Brain pericyte (primary cell): Measurements from ENCODE around the gene TNNT1.
A peak's percentile ranks its signal among the peaks of the same experiment; 100 is the strongest.
"Not testable (repeated sequence)": the region's sequence is repeated elsewhere in the genome, so short reads cannot be mapped to it uniquely, and the experiment has no call there.

Experiments used
- DNase-seq: peaks from one replicate; pipeline ENCODE4 v3.0.0-alpha.2; 2012; ENCODE audit warnings: low read depth, low spot score

The TNNT1 gene

DNA sequence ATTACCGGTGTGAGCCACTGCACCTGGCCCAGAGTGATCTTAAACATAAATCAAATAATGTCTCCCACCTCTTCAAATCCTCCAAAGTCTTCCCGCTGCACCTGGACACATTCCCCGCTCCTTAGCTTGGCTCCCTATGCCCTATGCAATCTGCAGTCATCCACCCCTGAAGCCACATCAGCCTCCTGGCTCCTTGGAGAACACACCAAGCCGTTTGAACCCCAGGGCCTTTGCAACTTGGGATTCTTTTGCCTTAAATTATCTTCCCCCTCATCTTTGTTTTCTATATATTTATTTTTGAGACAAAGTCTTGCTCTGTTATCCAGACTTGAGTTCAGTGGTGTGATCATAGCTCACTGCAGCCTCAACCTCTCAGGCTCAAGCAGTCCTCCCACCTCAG, 20.1 kb upstream of the TNNT1 start:
- DNase-seq, result no peak

DNA sequence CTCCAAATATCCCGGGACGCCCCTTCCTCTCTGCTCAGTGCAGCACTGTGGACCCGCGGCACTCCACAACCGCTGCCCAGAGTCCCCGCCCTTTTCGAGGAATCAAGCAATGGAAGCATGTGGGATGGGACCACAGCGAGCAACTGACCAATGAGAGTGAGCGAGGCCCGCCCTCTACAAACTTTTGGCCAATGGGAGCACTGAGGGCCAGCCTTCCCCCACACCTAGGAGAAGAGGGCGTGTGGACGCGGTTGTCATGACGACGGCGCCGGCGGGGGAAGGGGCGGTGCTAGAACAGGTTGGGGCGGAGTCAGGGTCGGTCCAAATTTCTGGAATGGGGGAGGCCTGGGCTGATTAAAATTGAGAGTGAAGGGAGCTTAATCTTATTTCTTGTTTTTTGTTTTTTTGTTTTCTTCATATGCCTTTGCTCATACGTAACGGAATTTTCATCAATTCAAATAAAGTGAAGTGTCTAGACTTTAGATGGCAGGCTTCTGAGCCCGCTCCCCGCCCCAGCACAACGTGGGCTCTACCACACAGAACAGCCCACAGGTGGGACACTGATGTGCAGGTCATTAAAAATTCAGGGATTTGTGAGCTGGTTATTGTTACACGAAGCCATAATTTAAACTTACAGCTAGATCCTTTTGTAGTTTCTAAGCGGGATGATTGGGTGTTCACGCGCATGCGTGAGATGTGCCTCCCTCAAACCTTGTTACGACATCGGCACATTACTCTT, 17.7 kb upstream of the TNNT1 start, which contains the start of gene DNAAF3:
Gene DNAAF3 (minus strand): TSS at position 84 of the 739 bp plus-strand sequence. CDS start 200 bp downstream, outside the sequence.
- peak; percentile 84 for DNase-seq

DNA sequence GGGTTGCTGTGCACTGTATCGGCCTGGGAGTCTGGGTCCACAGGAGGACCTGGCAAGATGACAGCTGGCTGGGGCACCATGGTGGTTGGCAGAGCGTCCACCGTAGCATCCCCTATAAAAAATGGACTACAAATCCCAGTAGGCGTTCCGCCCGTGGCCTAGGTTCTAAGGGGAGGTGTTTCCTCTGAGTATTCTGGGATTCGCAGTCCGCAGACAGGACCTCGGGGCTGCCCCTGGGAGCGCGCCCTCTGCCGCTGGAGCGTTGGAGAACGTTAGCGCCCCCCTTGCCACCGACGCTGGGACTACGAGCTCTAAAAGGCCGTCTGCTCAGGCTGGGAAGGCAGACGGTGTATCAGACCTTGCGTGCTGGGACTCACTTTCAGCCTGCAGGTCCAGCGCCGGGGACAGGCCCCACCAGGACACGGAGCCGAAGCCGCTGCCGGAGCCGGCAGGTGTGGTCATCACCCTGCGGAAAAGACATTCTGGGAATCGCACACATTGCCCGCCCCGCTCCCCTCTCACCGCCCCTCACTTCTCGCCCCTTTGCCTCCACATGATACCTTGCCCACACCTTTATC, 17.0 kb upstream of the TNNT1 start:
- no peak for DNase-seq

DNA sequence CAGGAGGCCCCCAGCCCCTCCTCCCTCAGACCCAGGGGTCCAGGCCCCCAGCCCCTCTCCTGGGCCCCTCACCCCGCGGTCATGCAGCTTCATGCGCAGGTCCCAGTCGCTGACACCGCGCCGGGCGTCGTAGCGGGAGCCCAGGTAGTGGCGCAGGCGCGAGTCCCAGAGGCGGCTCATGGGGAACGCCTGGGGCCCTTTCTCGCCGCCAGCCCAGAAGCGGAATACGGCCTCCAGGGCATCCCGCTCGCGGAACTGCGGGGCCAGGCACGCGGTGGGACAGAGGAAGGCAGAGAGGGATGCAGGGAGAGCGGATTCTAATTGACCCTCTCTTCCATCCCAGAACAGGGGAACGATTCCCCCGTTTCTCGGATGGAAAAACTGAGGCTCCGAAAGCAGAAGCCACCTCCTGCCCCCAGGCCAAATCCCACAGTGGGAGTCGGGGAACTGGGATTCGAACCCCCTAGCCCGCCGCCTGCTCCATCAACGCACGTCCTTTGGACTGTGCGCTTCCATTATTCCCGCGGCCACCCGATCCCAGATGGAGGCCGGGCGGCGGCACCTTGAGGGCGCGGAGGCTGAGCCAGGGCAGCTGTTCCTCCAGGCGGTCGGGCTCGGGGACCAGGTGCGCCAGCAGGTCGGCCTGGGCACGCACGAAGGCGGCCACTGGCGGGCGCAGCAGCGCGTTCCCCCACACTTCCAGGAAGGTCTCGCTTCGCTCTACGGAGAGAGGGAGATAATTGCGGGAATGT, 12.7 kb upstream of the TNNT1 start:
- DNase-seq, result no peak

DNA sequence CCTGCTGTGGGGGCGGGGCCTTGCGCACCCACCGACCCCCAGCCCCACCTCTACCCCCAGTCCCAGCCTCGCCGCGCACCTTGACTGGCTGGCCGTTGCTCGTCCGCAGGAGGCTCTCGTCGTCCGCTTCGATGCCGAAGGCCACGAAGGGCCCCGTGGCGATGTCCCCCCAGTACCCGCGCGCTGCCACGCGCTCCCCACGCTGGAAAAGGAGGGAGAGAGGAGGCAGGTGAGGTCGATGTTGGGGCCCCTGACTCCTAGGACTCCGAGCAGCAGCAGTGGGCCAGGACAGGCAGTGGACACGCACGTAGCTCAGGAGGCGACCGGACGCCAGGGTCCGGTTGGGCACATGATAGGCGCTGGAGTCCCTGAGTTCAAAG, 12.0 kb upstream of the TNNT1 start:
- no peak for DNase-seq

DNA sequence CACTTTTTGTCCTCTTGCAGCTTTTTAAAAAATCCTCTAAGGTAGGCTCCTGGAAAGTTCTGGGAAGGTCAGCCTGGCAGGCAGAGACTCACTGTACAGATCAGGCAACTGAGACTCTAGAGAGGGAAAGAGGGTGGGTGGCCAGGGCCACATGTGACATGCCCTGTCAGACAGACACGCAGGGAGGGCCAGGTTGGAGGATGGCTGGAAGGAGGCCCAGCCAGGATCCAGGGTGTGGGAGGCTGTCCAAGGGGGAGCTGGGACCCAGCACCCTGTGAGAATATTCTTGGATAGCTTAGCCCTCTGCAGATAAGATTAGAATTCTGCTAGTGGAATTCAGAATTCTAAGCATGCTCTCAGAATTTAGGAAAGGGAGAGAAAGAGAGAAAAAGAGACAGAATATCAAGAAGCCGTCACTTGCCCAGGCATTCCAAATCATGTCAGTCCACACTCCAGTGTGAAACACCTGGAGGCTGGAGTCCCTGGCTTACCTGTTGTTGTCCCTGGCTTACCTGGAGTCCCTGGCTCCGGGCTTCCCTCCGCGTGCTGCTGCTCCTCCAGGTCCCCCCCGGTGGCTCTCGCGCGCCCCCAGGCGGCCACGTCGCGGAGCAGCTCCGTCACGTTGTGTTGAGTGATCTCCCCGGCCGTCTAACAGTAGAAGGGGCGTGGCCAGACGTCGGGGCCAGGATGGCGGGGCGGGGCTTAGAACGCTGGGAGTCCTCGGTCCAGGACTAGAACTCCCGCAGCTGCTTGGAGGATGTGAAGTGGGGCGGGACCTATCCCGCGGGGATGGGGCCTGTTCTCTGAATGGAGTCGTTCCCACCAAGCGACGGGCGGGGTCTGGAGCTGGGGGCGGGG, 11.4 kb upstream of the TNNT1 start:
- no peak for DNase-seq

DNA sequence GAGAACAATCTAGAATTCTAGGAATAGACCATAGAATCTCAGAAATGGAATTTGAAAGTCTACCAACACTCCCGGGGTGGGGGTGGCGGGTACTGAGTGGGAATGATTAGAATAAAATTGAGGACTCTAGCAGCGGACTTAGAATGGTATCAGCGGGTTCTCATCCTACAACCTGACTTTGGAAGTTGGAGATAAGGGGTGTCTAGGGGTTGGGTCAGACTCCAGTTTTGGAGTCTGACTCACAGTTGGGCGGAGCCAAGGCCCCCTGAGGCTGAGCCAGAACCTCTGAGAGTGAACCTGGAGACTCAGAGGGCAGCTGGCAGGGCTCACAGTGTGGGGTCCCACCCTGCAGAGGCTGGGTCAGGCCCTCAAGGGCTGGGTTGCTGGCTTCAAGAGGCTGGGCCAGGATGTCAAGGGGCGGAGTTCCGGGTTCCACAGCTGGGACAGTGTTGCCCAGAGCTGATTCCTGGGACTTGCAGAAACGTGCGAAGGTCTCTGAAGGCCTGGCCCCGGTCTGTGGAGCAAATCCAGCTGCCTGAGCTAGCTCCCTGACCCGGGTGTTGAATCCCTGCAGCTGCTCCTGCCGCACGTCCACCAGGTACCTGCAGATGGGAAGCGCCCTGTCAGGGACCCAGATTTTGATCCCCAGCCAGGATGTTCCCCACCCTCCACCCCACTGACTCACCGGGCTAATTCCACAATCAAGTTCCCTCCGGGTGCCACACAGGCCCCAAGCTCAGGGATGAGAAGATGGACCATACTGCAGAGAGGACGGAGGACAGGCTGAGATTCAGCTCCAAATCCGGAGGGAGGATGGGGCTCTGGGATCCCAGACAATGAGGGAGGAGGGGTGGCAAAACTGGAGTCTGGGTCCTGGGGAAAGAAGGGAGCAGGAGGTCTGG, 10.1 kb upstream of the TNNT1 start:
- DNase-seq, result no peak

DNA sequence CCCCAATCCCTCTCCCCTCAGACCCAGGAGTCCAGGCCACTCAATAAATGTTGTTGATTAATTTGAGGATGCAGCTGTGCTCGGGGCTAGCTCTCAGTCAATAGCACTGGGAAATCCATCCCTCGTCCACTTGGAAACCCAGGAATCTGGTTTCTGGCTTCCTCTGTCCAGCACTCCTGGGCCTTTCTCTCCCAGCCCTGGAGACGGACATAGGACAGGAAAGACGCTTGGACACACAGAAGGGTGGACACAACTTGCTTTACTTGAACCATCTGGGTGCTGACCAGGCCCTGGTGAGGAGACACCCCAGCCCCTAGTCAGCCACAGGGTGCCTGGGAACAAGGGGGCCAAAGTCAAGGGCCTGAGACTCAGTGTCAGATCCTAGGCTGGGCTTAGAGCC, 9.4 kb upstream of the TNNT1 start:
- no peak for DNase-seq

DNA sequence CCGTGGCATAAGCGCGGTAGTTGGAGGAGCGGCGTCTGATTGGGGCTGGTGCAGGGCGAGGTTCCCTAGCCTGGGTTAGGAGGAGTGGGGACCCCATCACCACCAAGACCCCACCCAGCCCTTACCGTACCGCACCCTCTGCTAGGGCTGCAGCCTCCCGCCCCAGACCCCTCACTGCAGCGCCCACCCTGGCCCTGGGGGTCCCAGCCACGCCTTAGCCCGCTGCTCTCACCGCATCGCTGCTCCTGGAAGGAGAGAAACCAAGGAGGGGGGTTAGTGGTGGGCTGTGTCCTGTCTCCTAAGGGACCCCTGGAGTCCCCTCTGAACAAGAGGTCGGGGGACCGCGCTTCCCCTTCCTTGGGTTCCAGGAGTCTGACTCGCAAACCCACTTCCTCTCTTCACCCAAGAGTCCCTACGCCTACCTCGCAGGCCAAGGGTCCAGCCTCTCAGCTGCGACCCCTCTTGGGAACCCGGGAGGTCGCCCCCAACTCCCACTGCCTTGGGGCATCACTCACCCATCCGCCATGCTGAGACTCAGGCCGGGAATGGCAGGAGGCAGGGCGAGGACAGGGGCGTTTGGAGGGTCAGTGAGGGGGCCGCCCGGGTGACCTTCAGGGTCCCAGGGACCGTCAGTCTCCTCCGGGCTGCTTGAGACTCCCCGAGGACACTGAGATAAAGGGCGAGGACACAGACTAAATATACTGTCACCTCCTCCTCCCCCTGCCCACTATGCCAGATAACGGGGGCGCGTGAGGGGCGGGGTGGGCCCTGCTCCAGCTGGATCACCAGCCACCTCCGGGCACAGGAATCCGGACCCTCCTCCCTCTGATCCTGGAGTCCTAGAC, 8.3 kb upstream of the TNNT1 start, which contains the start of gene TNNI3:
Gene TNNI3 (minus strand): TSS at position 669 of the 845 bp plus-strand sequence. CDS start 143 bp downstream, at position 526.
- no peak for DNase-seq

DNA sequence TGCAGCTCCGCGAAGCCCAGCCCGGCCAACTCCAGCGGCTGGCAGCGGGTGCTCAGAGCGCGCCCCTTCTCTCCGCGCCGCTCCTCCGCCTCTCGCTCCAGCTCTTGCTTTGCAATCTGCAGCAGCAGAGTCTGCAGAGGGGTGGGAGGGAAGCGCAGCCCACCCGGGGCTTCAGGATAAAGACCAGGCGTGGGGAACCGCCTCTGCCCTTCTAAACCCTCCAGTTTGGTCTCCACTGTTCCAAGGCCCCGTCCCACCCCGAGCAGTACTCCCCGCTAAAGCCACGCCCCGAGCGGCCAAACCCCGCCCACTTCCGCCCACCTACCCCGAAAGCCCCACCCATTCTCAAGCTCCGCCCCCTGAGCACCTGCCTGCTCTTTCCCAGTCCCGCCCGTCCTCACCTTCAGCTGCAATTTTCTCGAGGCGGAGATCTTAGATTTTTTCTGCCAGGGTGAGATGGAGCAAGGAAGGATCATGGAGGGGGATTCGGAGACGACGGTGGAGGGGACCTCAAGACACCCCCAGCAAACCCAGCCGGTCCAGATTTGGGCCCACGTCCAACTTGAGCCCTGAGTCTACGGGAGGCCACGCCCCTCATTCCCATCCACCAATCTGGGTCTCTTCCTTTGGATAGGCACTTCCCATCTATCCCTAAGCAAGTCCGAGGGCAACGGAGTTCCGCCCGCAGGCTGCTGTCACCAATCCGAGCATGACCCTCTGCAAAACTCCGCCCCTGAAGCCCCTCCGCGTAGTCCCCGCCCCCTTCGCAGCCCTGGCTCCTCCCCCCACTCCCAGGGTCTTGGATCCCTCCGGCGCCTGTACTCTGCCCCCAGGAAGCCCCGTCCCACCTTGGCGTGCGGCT, 7.4 kb upstream of the TNNT1 start:
- no peak for DNase-seq

DNA sequence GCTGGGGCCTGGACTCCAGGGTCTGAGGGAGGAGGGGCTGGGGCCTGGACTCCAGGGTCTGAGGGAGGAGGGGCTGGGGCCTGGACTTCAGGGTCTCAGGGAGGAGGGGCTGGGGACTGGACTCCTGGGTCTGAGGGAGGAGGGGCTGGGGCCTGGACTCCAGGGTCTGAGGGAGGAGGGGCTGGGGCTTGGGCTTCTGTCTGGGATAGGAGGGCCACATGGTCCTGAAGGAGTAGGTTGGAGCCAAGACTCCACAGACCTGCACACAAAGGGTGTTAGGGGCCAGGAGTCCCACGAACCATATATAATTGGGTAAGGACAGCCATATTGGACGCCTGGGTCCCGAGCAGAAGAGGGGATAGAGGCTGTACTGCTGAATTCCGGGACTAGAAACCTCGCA, 6.8 kb upstream of the TNNT1 start:
- DNase-seq, result not testable (repeated sequence)

DNA sequence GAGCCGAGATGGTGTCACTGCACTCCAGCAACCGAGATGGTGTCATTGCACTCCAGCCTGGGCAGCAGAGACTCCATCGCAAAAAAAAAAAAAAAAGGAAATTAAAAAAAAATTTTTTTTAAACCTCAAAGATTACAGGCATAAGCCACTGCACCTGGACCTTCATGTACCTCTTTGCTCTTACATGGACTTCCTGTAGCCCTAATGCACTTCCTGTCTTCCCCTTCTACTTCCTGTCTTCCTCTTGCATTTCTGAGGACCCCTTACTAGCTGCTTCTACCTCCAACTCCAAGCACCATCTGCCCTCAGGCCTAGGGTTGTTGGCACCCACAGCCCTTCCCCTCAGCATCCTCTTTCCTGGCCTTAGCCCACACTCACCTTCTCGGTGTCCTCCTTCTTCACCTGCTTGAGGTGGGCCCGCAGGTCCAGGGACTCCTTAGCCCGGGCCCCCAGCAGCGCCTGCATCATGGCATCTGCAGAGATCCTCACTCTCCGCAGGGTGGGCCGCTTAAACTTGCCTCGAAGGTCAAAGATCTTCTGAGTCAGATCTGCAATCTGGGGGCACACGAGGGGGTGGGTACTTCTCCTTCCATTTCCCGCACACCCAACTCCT, 4.8 kb upstream of the TNNT1 start:
- DNase-seq, result no peak

DNA sequence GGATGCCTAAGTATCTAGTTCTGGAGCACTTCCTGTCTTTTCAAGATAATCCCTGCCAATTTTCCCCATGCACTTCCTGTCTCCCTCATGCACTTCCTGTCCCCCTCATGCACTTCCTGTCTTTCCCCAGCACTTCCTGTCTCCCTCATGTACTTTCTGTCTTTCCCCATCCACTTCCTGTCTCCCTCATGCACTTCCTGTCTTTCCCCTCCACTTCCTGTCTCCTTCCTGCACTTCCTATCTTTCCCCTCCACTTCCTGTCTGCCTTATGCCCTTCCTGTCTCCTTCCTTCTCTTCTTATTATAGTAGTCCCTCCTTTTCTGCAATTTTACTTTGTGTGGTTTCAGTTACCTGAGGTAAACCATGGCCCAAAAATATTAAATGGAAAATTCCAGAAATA, 3.0 kb upstream of the TNNT1 start:
- DNase-seq, result no peak

DNA sequence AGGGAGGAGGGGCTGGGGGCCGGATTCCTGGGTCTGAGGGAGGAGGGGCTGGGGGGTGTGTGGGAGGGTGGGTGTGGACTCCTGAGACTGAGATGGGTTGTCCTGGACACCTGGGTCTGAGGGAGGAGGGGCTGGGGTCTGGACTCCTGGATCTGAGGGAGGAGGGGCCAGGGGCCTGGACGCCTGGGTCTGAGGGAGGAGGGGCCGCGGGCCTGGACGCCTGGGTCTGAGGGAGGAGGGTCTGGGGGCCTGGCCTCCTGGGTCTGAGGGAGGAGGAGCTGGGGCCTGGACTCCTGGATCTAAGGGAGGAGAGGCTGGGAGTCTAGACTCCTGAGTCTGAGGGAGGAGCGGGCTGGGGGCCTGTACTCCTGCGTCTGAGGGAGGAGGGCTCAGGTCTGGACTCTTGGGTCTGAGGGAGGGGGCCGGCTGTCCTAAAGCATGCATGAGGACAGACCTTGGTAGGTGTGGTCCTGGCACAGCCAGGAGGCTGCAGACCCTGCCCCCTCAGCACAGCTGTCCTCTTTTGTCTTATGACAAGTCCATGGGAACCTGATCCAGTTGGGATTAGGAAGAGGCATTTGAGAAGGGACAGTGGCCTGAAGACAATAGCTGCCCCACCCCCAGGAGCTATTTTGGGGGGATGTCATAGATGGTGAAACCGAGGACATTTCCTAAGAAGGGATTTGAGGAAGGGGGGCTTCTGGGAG, 1.3 kb downstream of the TNNT1 start:
- DNase-seq, result no peak

DNA sequence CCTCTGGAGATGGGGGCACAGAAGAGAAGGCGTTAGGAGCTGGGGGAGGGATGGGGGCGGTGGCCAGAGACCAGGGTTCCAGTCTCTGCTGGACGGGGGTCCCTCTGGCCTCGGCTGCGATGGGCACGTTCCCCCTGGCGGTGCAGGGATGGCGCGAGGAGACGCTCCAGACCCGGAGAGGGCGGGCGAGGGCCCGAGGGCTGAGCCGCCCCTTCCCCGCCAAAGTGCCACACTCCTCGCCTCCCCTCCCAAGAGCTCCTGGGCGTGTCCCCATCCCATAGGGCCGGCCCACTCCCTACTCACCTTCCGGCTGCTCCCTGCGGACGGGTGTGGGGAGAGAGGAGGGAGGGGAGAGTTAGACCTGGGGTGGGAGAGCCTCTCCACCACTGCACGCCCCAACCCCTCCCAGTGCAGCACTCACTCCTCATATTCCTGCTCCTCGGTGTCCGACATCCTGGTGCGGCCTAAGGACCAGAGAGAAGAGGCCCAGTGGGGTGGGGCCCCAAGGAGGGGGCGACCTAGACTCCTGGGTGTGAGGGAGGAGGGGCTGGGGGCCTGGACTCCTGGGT, 2.2 kb downstream of the TNNT1 start:
- DNase-seq, result no peak

DNA sequence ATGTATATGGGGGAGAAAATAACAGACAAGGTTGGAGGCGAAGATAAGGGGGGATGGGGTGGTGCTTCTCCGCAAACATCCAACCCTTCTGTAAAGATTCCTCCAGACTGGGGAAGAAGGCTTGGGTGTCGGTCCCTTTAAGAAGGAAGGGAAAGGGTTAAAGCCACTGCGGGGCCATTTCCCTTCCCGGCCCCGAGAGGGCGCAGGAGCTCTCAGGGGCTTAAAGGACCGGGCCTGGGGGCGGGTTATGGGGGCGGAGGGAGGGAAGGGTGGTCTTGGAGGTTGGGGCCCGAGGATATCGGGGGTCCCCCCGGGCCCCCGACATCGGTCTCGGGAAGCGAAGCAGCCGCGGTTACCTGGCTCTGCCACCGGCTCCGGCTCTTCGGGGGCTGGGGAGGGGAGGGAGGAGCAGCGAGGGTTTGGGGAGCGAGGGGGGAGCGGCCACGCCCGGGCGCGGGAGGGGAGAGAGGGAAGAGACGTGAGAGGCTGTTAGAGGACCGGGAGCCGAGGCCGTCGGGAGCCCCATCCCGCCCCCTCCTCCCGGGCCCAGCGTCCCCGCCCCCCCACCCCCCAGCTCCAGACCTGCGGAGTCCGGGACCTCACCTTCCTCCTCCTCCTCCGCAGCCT, 2.8 kb downstream of the TNNT1 start:
- no peak for DNase-seq

DNA sequence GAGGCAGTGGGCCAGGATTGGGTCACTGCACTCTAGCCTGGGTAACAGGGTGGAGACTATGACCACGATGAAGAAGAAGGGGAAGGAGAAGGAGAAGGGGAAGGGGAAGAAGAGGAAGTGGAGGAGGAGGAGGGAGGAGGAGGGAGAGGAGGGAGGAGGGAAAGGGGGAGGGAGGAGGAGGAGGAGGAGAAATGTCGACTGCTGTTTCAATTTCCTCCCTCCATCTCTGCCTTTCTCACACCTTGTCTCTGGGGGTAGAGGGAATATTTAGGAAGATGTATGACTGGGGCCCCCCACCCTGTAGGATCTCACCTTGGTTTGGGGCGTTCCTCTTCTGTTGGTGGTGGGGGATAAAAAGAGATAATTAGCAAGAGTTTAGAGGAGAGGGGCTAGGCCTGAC, 3.8 kb downstream of the TNNT1 start:
- no peak for DNase-seq
